Fibroblast of skin of scalp (primary cell): ENCODE results near the gene P4HB.

Experiments
- DNase-seq: peaks from one replicate; pipeline ENCODE4 v3.0.0-alpha.2; 2013

Gene P4HB

DNA sequence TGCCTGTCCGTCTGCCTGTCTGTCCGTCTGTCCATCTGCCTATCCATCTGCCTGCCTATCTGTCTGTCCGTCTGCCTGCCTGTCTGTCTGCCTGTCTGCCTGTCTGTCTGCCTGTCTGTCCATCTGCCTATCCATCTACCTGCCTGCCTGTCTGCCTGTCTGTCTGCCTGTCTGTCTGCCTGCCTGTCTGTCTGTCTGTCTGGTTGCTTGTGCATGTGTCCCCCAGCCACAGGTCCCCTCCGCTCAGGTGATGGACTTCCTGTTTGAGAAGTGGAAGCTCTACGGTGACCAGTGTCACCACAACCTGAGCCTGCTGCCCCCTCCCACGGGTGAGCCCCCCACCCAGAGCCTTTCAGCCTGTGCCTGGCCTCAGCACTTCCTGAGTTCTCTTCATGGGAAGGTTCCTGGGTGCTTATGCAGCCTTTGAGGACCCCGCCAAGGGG, 50.8 kb downstream of the P4HB start:
- no peak for DNase-seq

DNA sequence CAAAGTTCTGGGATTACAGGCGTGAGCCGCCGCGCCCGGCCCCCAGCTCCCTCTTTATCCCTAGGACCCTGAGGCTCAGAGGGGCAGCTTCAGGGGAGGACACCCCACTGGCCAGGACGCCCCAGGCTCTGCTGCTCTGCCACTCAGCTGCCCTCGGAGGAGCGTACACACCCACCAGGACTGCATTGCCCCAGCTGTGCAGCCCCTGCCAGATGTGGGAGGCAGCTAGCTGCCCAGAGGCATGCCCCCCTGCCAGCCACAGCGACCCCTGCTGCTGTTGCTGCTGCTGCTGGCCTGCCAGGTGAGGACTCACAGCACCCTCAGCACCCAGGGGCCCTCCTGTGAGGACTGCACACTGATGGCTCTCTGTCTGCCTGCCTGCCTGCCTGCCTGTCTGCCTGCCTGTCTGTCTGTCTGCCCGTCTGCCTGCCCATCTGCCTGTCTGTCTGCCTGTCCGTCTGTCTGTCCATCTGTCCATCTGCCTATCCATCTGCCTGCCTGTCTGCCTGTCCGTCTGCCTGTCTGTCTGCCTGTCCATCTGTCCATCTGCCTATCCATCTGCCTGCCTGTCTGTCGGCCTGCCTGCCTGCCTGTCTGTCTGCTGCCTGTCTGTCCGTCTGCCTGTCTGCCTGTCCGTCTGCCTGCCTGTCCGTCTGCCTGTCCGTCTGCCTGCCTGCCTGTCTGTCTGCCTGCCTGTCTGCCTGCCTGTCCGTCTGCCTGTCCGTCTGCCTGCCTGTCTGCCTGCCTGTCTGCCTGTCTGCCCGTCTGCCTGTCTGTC, 51.4 kb downstream of the P4HB start:
- no peak for DNase-seq

DNA sequence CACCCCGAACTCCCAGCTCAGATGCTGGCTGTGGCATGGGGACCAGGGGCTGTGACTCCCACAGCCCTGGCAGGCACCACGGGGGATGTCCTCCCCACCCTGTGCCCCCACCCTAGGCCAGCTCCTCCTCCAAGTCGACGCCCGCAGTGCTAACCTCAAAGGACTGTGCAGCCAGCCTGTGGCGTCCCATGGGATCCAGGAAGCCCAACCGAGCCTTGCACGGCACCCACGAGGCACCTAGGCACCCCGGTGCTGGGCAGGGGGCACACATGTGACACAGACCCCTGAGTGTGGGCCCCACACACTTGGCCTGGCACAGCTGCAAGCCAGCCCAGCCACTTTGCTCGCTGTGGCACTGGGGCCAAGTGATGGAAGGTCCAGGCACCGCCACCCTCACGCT, 52.5 kb downstream of the P4HB start:
- DNase-seq = no peak

DNA sequence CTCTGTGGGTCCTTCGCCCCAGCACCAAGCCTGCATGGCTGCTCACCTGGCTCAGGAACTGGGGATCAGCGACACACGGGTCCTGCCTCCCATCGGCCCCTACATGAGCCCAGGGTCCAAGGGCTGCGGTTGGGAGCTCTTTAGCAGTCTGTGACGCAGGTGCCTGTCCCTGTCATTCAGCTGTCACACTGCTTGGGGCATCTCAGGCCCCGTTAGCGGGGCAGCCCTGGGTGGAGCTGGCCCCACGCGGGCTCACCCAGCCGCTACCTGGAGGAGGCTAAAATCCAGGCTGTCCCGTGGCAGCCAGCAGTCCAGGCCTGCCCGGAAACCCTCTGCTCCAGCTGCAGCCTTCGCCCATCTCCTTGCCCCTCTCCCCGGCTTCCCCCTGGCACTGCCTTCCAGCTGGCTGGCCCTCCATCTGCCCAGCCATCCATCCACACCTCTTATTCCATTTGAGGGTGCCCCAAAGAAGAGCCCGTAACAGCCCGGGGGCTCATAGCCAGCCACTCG, 53.1 kb downstream of the P4HB start:
- DNase-seq = no peak

DNA sequence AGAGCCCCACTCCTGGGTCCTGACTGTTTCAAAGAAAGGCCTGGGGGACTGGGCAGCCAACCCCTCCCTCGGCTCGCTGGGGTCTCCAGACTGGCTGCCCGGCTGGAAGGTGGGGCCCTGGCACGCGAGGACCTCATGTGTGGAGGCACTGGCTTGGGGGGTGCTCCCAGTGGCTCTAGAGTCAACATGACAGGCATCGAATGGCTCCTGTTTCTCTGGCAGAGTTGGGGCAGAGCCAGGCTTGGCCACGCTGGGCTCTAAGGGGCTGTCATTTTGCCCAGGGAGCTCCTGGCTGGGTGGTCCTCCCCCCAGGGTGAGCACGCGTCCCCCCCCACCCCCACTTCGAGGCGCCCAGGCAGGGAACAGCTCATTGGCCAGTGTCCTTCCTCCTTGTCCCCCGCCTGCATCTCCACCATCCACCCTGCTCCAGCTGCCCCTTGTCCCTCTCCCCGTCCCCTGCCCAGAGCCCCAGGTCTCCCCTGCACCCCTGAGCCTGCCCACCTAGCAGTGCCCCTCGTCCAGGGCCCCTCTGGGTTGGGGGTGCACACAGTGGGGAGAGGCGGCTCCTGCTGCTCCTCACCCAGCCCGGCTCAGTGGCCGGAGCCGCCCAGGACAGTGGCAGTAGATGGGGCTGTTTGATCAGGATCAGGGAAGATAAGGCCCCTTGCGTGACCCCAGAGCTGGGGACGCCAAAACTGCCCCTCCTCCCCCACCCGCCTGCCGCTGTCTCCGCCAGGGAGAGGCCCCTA, 53.7 kb downstream of the P4HB start:
- DNase-seq = no peak

DNA sequence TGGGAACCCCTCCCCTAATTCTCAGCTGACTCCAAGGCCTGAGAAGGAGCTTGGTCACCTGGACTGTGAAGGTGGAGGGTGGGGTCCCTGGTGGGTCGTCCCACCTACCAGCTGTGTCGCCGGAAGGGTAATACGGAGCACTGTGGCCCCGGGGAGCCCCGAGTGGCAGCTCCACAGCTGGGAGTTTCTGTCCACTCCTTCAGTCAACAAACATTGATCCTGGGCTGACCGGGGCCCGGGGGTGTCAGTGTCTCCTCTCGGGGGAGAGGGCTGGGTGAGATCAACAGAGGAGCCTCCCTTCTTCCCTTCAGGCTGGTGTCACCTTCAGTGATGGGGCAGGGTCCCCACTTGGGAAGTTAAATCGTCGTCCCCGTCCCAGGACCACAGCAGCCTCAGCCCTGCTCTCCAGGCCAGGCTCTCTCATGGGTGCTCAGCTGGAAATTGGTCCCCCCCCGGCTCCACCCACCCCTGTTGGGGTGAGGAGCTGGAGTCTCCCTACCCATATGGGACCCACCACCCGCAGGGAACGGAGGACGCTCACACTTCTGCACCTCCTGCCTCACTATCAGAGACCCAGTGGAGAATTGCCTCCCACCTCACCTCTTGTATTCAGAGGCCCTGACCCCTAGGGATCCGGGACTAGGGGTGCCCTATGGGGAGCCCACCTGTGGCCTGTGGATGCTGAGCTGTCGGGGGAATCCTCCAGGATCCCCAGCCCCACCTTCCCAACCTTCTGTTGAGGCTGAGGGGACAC, 54.5 kb downstream of the P4HB start:
- no peak for DNase-seq

DNA sequence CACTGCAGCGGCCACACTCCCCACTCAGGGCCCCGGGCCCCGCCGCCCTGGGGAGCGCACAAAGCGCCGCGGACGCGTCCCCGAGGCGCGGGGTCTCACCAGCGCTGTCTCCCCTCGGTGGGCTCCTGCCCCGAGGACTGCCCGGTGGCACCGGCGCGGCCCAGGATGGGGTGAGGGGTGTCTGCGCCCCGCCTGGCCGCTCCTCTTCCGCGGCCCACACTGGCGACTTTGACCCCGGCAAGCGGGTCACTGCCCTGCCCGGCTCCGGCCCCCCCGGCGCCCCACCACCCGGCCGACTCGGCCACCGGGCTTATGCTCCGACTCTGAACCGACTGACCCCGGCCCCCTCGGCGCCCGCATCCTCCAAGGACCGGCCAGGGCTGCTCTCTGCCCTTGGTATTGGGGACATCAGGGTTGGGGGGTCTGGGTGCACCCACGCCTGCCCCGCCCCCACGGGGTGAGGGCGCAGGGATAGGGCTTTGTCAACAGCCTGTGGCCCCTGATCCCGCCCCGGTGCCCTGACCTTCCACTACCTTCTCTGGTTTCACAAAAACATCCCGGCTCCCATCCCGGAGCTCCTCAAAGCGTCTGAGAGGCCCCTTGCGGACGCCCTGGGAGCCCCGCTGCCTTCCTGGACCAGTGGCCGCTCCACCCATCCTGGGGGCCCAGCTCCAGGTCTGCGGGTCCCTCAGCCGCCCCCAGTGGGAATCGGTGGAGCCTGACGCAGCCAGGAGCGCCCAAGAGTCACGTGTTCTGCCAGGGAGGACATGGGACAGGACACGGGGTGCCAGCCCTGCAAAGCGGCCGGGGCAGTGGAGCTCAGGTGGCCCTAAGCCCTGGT, 55.6 kb downstream of the P4HB start:
- DNase-seq = no peak

DNA sequence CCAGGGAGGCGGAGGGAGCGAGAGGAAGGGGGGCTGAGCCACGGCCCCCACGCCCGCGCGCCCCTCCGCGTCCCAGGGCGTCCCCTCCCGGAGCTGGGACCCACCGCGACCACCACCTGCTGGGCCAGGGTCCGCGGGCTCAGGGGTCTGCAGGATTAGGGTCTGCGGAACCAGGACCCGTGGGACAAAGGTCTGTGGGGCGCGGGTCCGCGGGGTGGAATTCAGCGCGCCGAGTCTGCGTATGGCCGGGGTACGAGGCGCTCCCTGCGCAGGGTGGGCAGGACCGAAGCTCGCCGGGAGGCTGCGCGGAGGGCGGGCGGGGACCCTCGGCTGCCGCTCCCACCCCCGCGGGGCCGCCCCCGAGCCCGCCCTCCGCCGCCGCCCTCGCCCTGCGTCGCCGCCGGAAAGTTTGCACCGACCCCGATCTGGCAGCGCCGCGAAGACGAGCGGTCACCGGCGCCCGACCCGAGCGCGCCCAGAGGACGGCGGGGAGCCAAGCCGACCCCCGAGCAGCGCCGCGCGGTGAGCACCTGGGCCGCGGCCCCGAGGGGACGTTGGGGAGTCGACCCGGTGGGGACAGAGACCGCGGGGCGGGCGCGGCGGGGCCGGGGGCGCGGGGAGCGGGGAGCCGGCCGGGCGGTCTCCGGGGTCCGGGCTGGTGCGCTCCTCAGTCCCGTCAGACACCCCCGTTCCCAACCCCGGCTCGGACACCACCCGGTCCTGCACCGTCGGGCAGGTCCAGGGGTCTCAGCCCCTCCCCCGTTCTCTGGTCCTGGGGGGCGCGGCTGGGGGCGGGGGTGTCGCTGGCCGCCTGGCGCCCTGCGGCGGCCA, 56.4 kb downstream of the P4HB start, which contains the start of gene GCGR:
TSS of gene GCGR (plus strand) at position 423 of the 831 bp plus-strand sequence. CDS start 4,869 bp downstream, outside the sequence.
- DNase-seq = no peak

DNA sequence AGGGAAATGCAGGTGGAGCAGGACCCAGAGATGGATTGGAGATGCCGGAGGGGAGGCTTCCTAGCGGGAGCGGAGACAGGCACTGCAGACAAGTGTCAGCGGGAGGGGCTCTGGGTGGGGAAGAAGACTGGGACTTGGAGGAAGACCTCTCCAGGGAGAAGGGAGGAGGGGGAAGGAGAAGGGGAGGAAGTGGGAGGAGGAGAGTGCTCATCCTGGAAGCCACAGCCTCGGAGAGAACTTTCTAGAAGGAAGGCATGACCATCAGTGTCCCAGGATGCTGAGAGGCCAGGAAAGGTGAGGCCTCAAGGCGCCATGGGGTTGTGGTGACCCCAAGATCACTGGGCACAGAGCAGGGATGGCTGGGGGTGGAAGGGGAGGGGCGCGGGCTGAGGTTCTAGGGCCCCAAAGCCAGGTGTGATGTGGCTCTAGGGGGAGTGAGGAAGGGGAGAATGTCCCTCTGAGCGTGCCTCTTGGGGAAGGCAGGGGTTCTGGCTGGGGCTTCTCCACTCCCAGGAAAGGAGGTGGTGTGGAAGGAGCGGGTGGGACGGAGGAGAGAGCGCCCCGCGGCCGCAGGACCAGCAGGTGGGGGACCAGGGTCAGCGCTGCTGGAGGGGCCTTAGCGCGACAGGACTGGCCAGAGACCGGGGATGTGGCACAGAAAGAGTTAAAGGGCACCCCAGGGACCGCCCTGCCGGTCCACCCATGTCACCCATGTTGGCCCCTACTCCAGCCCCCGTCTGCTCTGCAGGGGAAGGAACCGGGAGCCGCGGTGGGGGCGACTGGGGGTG, 57.3 kb downstream of the P4HB start:
- DNase-seq = no peak

DNA sequence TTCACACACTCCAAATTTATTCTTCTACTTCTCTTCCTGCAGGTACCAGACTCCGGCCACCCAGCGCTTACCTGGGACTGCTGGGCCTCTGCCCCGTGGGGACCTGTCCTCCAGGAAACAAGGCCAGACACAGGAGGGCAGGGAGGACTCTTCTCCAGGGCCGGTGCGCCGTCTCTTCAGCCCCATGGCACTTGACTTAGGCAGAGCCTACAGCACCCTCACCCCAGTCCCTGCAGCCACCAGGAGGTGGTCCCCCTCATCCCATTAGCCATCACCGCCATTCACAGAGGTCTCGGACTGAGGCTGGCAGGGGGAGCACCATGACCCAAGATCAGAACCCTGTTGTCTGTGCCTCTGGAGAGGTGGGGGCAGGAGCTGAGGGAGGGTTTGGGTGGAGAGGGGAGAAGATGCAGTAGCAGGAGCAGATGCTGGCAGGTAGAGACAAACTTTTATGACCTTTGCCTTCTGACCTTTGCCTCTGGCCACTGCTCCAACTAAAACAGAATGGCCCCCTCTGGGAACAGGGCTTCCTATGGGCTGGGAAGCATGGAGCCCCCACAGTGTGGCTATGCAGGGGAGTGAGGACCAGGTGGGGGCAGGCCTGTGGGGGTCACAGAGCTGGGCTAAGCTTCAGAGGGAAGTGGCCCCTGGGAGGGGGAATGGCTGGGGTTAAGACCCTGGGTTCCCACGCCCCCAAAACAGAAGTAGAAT, 58.1 kb downstream of the P4HB start:
- DNase-seq = no peak

DNA sequence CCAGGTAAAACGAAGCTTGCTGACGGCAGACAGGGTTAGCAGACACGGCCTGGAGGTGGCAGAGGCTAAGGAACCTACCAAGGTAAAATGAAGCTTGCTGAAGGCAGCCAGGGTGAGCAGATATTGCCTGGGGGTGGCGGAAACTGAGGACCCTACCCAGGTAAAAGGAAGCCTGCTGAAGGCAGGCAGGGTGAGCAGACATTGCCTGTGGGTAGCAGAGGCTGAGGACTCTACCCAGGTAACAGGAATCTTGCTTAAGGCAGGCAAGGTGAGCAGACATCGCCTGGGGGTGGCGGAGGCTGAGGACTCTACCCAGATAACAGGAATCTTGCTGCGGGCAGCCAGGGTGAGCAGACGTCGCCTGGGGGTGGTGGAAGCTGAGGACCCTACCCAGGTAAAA, 59.0 kb downstream of the P4HB start:
- no peak for DNase-seq

DNA sequence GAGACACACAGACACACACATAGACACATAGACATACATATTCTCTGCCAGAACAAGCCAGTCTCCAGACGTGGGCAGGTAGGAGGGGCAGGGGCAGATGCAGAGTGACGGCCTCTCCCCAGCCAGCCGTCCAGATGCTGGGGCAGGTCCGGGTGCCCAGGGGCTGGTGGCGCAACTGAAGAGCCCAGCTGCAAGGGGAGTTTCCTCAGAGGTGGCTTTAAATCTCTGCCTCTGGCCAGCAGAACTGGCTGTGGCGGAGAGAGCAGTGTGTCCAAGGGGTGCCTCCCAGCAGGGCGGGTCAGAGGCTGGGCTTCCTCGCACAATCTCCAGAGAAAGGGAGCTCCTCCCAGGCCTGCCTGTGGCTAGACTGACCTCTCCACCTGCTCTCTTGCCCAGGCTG, 65.8 kb downstream of the P4HB start:
- no peak for DNase-seq

DNA sequence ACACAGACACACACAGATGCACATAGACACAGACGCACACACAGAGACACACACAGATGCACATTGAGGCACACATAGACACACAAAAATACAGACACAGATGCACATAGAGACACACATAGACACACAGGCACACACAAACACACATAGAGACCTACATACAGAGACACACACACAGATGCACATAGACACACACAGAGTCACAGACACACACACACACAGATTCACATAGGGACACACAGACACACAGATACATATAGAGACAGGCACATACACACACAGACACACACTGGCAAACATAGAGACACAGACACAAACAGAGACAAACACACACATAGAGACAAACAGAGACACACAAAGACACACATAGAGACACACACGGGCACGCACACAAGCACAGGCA, 66.3 kb downstream of the P4HB start:
- no peak for DNase-seq
